HG03060 (cell line): ENCODE measurements around the gene DOCK4.

Source experiments
- ATAC-seq: cut with Tn5 transposase; IDR thresholded peaks from one replicate; pipeline ENCODE4 v1.9.1; 2021; ENCODE audit warnings: low read depth, moderate number of reproducible peaks; ENCODE audit not compliant: unreplicated experiment

The DOCK4 gene

GRCh38 chr7:112162142-112162766, 43.9 kb downstream of the DOCK4 start:
- ATAC-seq, result no peak

GRCh38 chr7:112161253-112162141, 44.7 kb downstream of the DOCK4 start:
- ATAC-seq, result no peak

- no peak for ATAC-seq
These were observed 45.4 kb downstream of the DOCK4 start for GRCh38 chr7:112160771-112161150.

GRCh38 chr7:112160130-112160770, 45.9 kb downstream of the DOCK4 start:
- ATAC-seq, result no peak

- ATAC-seq, result no peak
These were observed 46.8 kb downstream of the DOCK4 start for GRCh38 chr7:112159351-112159750.

- ATAC-seq, result no peak
These were observed 49.1 kb downstream of the DOCK4 start for GRCh38 chr7:112157072-112157471.

- no peak for ATAC-seq
These were observed 49.8 kb downstream of the DOCK4 start for GRCh38 chr7:112156412-112156811.

- no peak for ATAC-seq
These were observed 51.5 kb downstream of the DOCK4 start for GRCh38 chr7:112154690-112155089.

GRCh38 chr7:112152186-112152585, 54.0 kb downstream of the DOCK4 start:
- no peak for ATAC-seq

GRCh38 chr7:112150823-112151641, 55.2 kb downstream of the DOCK4 start:
- ATAC-seq, result no peak

- ATAC-seq, result no peak
These were observed 56.5 kb downstream of the DOCK4 start for GRCh38 chr7:112149734-112150133.

GRCh38 chr7:112147793-112148361, 58.3 kb downstream of the DOCK4 start:
- ATAC-seq, result no peak

- no peak for ATAC-seq
These were observed 61.0 kb downstream of the DOCK4 start for GRCh38 chr7:112145206-112145605.

GRCh38 chr7:112144284-112145059, 61.7 kb downstream of the DOCK4 start:
- no peak for ATAC-seq

GRCh38 chr7:112143582-112143981, 62.6 kb downstream of the DOCK4 start:
- ATAC-seq, result no peak

GRCh38 chr7:112143136-112143535, 63.1 kb downstream of the DOCK4 start:
- ATAC-seq, result no peak

GRCh38 chr7:112140600-112140999, 65.6 kb downstream of the DOCK4 start:
- ATAC-seq, result no peak

- ATAC-seq, result no peak
These were observed 67.3 kb downstream of the DOCK4 start for GRCh38 chr7:112138938-112139337.

- ATAC-seq, result no peak
These were observed 67.8 kb downstream of the DOCK4 start for GRCh38 chr7:112138325-112138852.
